ENCODE results near the gene CABP1. TPM values are rescaled to one million over a fixed set of nuclear protein-coding genes. Genes with fewer than 3 reads are reported as not detected.

The CABP1 gene
- total RNA-seq, 4 donors from 2014 or later: 0.60 to 7.5 (median 4.4) TPM; not detected in 1

- intact Hi-C loops (cut with DNase I; ENCODE audit: low total_unique reads) (no loop called here), in situ Hi-C loops (cut with MboI; ENCODE audit: low pct_ligation_motif_present in 1 of 4, low pct_unique_long_range_greater_than_20kb in 1 of 4, low sequenced_read_pairs in 3 of 4) (no loop called here)
- Histone ChIP-seq H3K36me3 (no peaks in the 10 kb centered on the region), H3K4me1 (peaks cover 0 to 12% (median 5%) of the 10 kb centered on the region in 4 donors), H3K9me3 (no peaks in the 10 kb centered on the region), H3K4me3 (no peak overlapping the region), H3K27ac (peak overlapping the region; percentile 43 to 70 (median 64)), H3K27me3 (no peaks in the 10 kb centered on the region)
- TF ChIP-seq POLR2AphosphoS5 (IDR thresholded peaks at IDR 0.05) (no peak), EP300 (IDR thresholded peaks at IDR 0.05; ENCODE audit: low read depth) (no peak), CTCF (IDR thresholded peaks at IDR 0.05) (no peak), POLR2A (IDR thresholded peaks at IDR 0.05) (no peak)
- DNase-seq: peak; percentile 36
- 58 to 74% methylated on average over 2 to 10 of the region's 10 CpGs for WGBS, 2 donors (ENCODE audit: low coverage in 1 of 2)
Measured at GRCh38 chr12:120654656-120655055, 14.2 kb downstream of the CABP1 start.

GRCh38 chr12:120656008-120656407 is 15.6 kb downstream of the CABP1 start:
- no peak overlapping the region for H3K27ac ChIP-seq
- H3K4me3 ChIP-seq: no peak overlapping the region
- H3K36me3 ChIP-seq: no peaks in the 10 kb centered on the region
- in situ Hi-C loops (cut with MboI; ENCODE audit: low pct_ligation_motif_present in 1 of 4, low pct_unique_long_range_greater_than_20kb in 1 of 4, low sequenced_read_pairs in 3 of 4) (no loop called here), intact Hi-C loops (cut with DNase I; ENCODE audit: low total_unique reads) (no loop called here)
- H3K9me3 ChIP-seq: no peaks in the 10 kb centered on the region
- TF ChIP-seq CTCF (IDR thresholded peaks at IDR 0.05) (no peak), EP300 (IDR thresholded peaks at IDR 0.05; ENCODE audit: low read depth) (no peak), POLR2A (IDR thresholded peaks at IDR 0.05) (no peak), POLR2AphosphoS5 (IDR thresholded peaks at IDR 0.05) (no peak)
- DNase-seq: no peak
- no peaks in the 10 kb centered on the region for H3K27me3 ChIP-seq
- peaks cover 0 to 8% (median 3%) of the 10 kb centered on the region in 4 donors for H3K4me1 ChIP-seq
- WGBS, 2 donors (ENCODE audit: low coverage in 1 of 2): 96% methylated on average over 14 of the region's 14 CpGs; no CpG with 5 or more reads in 1 of the 2 donors

GRCh38 chr12:120658286-120659150 is 18.1 kb downstream of the CABP1 start:
- Histone ChIP-seq H3K36me3 (no peaks in the 10 kb centered on the region), H3K4me1 (peaks cover 0 to 8% (median 2%) of the 10 kb centered on the region in 4 donors), H3K9me3 (no peaks in the 10 kb centered on the region), H3K27ac (no peak overlapping the region), H3K4me3 (no peak overlapping the region), H3K27me3 (no peaks in the 10 kb centered on the region)
- TF ChIP-seq POLR2A (IDR thresholded peaks at IDR 0.05): no peak
- WGBS, 2 donors (ENCODE audit: low coverage in 1 of 2): 87% methylated on average over 22 of the region's 22 CpGs; no CpG with 5 or more reads in 1 of the 2 donors
- no peak for DNase-seq
- in situ Hi-C loops (cut with MboI; ENCODE audit: low pct_ligation_motif_present in 1 of 4, low pct_unique_long_range_greater_than_20kb in 1 of 4, low sequenced_read_pairs in 3 of 4): no loop called here
- intact Hi-C loops (cut with DNase I; ENCODE audit: low total_unique reads): no loop called here

- TF ChIP-seq POLR2AphosphoS5 (IDR thresholded peaks at IDR 0.05) (no peak), POLR2A (IDR thresholded peaks at IDR 0.05) (no peak), EP300 (IDR thresholded peaks at IDR 0.05; ENCODE audit: low read depth) (no peak), CTCF (IDR thresholded peaks at IDR 0.05) (no peak)
- in situ Hi-C loops (cut with MboI; ENCODE audit: low pct_ligation_motif_present in 1 of 4, low pct_unique_long_range_greater_than_20kb in 1 of 4, low sequenced_read_pairs in 3 of 4): no loop called here
- no peaks in the 10 kb centered on the region for H3K27me3 ChIP-seq
- H3K36me3 ChIP-seq: no peaks in the 10 kb centered on the region
- H3K27ac ChIP-seq: no peak overlapping the region
- H3K4me3 ChIP-seq: no peak overlapping the region
- WGBS, 2 donors (ENCODE audit: low coverage in 1 of 2): 38% methylated on average over 6 of the region's 8 CpGs; no CpG with 5 or more reads in 1 of the 2 donors
- no peak for DNase-seq
- H3K4me1 ChIP-seq: peaks cover 0 to 8% (median 2%) of the 10 kb centered on the region in 4 donors
- no peaks in the 10 kb centered on the region for H3K9me3 ChIP-seq
- intact Hi-C loops (cut with DNase I; ENCODE audit: low total_unique reads): no loop called here
Measured at GRCh38 chr12:120659151-120659525, 18.7 kb downstream of the CABP1 start.
